ENCODE measurements around the gene PIGS. TPM values are rescaled to one million over a fixed set of nuclear protein-coding genes. Genes with fewer than 3 reads are reported as not detected.

Gene PIGS
- total RNA-seq, 1 donor = 26.9 TPM

GRCh38 chr17:28540231-28540630 is 31.1 kb downstream of the PIGS start:
- no peak for DNase-seq (ENCODE audit: low read depth)
- H3K4me3 ChIP-seq (ENCODE audit: low read depth, low read length) = no peak overlapping the region
- TF ChIP-seq, protein P1, sequence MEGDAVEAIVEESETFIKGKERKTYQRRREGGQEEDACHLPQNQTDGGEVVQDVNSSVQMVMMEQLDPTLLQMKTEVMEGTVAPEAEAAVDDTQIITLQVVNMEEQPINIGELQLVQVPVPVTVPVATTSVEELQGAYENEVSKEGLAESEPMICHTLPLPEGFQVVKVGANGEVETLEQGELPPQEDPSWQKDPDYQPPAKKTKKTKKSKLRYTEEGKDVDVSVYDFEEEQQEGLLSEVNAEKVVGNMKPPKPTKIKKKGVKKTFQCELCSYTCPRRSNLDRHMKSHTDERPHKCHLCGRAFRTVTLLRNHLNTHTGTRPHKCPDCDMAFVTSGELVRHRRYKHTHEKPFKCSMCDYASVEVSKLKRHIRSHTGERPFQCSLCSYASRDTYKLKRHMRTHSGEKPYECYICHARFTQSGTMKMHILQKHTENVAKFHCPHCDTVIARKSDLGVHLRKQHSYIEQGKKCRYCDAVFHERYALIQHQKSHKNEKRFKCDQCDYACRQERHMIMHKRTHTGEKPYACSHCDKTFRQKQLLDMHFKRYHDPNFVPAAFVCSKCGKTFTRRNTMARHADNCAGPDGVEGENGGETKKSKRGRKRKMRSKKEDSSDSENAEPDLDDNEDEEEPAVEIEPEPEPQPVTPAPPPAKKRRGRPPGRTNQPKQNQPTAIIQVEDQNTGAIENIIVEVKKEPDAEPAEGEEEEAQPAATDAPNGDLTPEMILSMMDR (IDR thresholded peaks at IDR 0.05; ENCODE audit: insufficient read depth, low read length) = no peak

GRCh38 chr17:28538296-28538895 is 32.9 kb downstream of the PIGS start:
- DNase-seq (ENCODE audit: low read depth) = no peak
- TF ChIP-seq, protein P1 (IDR thresholded peaks at IDR 0.05; ENCODE audit: insufficient read depth, low read length) = no peak
- no peak overlapping the region for H3K4me3 ChIP-seq (ENCODE audit: low read depth, low read length)

DNA sequence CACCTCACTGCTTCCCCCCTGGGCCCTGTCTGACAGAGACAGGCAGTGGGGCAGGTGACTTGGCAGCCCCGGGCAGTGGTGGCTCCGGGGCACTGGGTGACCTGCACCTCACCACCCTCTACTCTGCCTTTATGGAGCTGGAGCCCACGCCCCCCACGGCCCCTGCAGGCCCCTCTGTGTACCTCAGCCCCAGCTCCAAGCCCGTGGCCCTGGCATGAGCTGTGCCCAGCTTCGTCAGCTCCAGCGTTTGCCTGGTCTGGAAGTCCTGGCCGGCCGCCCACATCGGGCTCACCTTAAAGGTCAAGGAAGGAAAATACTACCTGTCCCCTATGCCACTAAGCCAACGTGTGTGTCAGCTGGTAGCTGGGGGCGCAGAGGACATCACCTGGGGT is 34.1 kb downstream of the PIGS start:
- no peak overlapping the region for H3K4me3 ChIP-seq (ENCODE audit: low read depth, low read length)
- TF ChIP-seq, protein P1 (IDR thresholded peaks at IDR 0.05; ENCODE audit: insufficient read depth, low read length) = no peak
- no peak for DNase-seq (ENCODE audit: low read depth)

- H3K4me3 ChIP-seq (ENCODE audit: low read depth, low read length) = no peak overlapping the region
- no peak for DNase-seq (ENCODE audit: low read depth)
- TF ChIP-seq, protein P1 (IDR thresholded peaks at IDR 0.05; ENCODE audit: insufficient read depth, low read length) = no peak
Observed at GRCh38 chr17:28536532-28537218, 34.6 kb downstream of the PIGS start.

DNA sequence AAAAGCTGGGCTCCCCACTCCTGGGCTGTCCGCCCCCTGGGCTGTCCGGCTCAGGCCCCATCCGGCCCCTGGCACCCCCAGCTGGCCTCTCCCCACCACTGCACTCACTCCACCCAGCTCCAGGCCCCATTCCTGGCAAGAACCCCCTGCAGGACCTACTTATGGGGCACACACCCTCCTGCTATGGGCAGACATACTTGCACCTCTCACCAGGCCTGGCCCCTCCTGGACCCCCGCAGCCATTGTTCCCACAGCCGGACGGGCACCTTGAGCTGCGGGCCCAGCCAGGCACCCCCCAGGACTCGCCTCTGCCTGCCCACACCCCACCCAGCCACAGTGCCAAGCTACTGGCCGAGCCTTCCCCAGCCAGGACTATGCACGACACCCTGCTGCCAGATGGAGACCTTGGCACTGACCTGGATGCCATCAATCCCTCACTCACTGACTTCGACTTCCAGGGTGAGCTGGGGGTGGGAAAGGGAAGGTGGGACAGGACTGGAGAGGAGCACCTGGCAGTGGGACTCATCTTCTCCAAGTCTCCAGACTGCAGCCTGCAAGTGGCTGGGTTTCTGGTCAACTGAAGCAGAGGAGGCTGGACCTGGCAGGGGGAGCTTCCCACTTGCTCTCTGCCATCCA is 36.5 kb downstream of the PIGS start:
- TF ChIP-seq, protein P1 (IDR thresholded peaks at IDR 0.05; ENCODE audit: insufficient read depth, low read length) = no peak
- H3K4me3 ChIP-seq (ENCODE audit: low read depth, low read length) = no peak overlapping the region
- no peak for DNase-seq (ENCODE audit: low read depth)

GRCh38 chr17:28533091-28533807 is 38.1 kb downstream of the PIGS start:
- H3K4me3 ChIP-seq (ENCODE audit: low read depth, low read length) = no peak overlapping the region
- TF ChIP-seq, protein P1 (IDR thresholded peaks at IDR 0.05; ENCODE audit: insufficient read depth, low read length) = no peak
- DNase-seq (ENCODE audit: low read depth) = no peak

Data from fibroblast of the aortic adventitia (primary cell).